HFFc6 (cell line): ENCODE results near the gene PTGFRN. TPM values are rescaled to one million over a fixed set of nuclear protein-coding genes. Genes with fewer than 3 reads are reported as not detected.

Source experiments
- DNase-seq: peaks from one replicate; pipeline ENCODE4 v3.0.0-alpha.2; 2018
- H3K27ac Mint-ChIP-seq: 2 replicates; pipeline ENCODE4 v1.8.0; 2020; ENCODE audit warnings: mild to moderate bottlenecking, mixed read lengths
- H3K27me3 Mint-ChIP-seq: 2 replicates; pipeline ENCODE4 v1.8.0; 2021; ENCODE audit warnings: mild to moderate bottlenecking, moderate library complexity, mixed read lengths; ENCODE audit not compliant: insufficient read depth
- H3K36me3 Mint-ChIP-seq: 2 replicates; pipeline ENCODE4 v1.8.0; 2021; ENCODE audit warnings: low read depth, mixed read lengths
- H3K4me1 Mint-ChIP-seq: 2 replicates; pipeline ENCODE4 v1.8.0; 2020; ENCODE audit warnings: low read depth, mixed read lengths
- H3K4me3 Mint-ChIP-seq: 2 replicates; pipeline ENCODE4 v1.8.0; 2020; ENCODE audit warnings: mild to moderate bottlenecking, moderate library complexity, mixed read lengths
- H3K9me3 Mint-ChIP-seq: 2 replicates; pipeline ENCODE4 v1.8.0; 2020; ENCODE audit warnings: mild to moderate bottlenecking, mixed read lengths
- total RNA-seq, 6 experiments: library from RNA; stranded (reverse); fragmentation: NEBNext Ultra II Directional; extraction: Animal tissue kit (Norgen Biotek cat#: 25700); gene quantifications; 2 replicates in 1 of 6; 3 replicates in 5 of 6; pipeline ENCODE4 v1.2.3, GENCODE V29; 2021
- TF ChIP-seq, protein P1 (sequence below): fragments of 200-600 bp; sonication (generic); IDR thresholded peaks from 2 replicates; pipeline ENCODE4 v1.5.0; 2021; ENCODE audit warnings: antibody characterized with exemption, mild to moderate bottlenecking

Gene PTGFRN
- total RNA-seq, 6 experiments from 2014 or later: 0.14 TPM; not detected in 5

DNA sequence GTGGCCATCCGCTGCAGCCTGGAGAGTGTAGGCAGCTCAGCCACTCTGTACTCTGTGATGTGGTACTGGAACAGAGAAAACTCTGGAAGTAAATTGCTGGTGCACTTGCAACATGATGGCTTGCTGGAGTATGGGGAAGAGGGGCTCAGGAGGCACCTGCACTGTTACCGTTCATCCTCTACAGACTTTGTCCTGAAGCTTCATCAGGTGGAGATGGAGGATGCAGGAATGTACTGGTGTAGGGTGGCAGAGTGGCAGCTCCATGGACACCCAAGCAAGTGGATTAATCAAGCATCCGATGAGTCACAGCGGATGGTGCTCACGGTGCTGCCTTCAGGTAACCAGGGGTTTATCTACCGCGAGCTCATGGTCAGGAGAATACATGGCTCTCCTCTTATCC is 115.9 kb downstream of the PTGFRN start:
- no peak overlapping the region for H3K27ac Mint-ChIP-seq
- H3K4me3 Mint-ChIP-seq: no peak overlapping the region
- H3K9me3 Mint-ChIP-seq: no peaks in the 10 kb centered on the region
- H3K27me3 Mint-ChIP-seq: peaks cover 5% of the 10 kb centered on the region; the same call in 1 of the 2 replicates
- no peak for DNase-seq
- H3K36me3 Mint-ChIP-seq: no peaks in the 10 kb centered on the region
- TF ChIP-seq, protein P1, sequence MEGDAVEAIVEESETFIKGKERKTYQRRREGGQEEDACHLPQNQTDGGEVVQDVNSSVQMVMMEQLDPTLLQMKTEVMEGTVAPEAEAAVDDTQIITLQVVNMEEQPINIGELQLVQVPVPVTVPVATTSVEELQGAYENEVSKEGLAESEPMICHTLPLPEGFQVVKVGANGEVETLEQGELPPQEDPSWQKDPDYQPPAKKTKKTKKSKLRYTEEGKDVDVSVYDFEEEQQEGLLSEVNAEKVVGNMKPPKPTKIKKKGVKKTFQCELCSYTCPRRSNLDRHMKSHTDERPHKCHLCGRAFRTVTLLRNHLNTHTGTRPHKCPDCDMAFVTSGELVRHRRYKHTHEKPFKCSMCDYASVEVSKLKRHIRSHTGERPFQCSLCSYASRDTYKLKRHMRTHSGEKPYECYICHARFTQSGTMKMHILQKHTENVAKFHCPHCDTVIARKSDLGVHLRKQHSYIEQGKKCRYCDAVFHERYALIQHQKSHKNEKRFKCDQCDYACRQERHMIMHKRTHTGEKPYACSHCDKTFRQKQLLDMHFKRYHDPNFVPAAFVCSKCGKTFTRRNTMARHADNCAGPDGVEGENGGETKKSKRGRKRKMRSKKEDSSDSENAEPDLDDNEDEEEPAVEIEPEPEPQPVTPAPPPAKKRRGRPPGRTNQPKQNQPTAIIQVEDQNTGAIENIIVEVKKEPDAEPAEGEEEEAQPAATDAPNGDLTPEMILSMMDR: no peak
- H3K4me1 Mint-ChIP-seq: no peaks in the 10 kb centered on the region

DNA sequence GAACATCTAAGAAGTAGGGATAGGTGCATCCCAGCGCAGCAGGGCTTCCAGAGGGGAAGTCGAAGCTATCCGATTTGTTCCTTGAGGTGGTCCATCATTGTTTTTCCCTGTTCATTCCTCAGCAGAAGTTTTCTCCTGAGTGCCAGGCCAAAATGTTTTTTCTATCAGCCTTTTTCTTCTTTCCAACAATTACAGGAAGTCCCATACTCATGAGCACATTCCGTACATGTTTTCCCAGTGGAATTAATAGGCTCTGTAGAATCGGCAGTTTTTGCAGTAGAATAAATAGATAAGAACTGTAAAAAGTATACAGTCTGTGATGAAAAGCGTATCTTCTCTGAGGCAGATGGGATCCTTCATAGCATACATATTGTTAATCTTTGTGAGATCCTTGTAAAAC is 116.6 kb downstream of the PTGFRN start:
- Mint-ChIP-seq H3K4me3 (no peak overlapping the region), H3K36me3 (no peaks in the 10 kb centered on the region), H3K27ac (no peak overlapping the region), H3K4me1 (no peaks in the 10 kb centered on the region), H3K27me3 (peaks cover 6% of the 10 kb centered on the region; the same call in 1 of the 2 replicates), H3K9me3 (no peaks in the 10 kb centered on the region)
- DNase-seq: no peak
- TF ChIP-seq, protein P1: no peak

DNA sequence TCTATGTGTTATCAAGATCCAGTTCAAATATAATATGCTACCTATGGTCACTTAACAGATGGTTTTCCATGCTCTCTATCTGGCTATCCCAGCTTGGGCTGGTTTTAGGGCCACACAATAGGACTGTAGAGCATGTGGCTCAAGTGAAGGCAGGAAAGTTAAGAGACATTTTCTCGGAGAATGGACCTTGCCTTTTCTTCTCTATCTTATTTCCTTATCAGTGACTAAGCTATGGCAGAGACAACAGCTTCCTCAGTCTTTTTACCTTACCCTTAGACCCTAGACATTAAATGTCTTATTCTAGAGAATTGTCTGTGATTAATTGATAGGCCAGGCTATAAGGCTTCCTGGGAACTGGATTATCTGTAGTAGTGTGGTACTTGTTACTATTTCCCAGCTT is 120.0 kb downstream of the PTGFRN start:
- no peak for DNase-seq
- H3K27me3 Mint-ChIP-seq: peaks cover 15% of the 10 kb centered on the region
- TF ChIP-seq, protein P1: no peak
- no peaks in the 10 kb centered on the region for H3K36me3 Mint-ChIP-seq
- H3K4me3 Mint-ChIP-seq: no peak overlapping the region
- H3K4me1 Mint-ChIP-seq: no peaks in the 10 kb centered on the region
- H3K9me3 Mint-ChIP-seq: no peaks in the 10 kb centered on the region
- no peak overlapping the region for H3K27ac Mint-ChIP-seq

DNA sequence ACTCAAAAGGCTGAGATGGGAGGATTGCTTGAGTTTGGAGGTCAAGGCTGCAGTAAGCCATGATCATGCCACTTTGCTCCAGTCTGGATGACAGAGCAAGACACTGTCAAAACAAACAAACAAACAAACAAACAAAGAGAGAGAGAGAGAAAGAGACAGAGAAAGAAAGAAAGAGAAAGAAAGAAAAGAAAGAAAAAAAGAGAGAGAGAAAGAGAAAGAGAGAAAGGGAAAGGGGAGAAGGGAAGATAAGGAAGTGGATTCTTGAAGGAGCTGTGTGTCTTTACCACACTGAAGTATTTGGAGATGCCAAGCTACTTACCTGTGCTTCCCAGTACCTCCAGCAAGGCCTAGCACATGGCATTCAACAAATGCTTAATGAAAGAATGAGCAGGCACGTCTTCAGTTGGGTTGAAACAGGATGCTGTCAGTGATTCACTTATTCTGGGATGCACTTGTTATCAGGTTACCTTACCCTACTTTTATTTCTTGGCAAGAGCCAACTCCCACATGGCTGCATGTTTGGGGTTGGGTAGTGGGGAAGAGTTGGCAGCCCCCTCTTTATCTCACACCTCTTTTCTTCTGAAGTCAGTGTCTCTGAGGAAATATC is 120.7 kb downstream of the PTGFRN start:
- no peak for DNase-seq
- no peak overlapping the region for H3K4me3 Mint-ChIP-seq
- no peaks in the 10 kb centered on the region for H3K9me3 Mint-ChIP-seq
- H3K27ac Mint-ChIP-seq: no peak overlapping the region
- H3K36me3 Mint-ChIP-seq: no peaks in the 10 kb centered on the region
- H3K27me3 Mint-ChIP-seq: peaks cover 15% of the 10 kb centered on the region
- TF ChIP-seq, protein P1: no peak
- H3K4me1 Mint-ChIP-seq: no peaks in the 10 kb centered on the region

DNA sequence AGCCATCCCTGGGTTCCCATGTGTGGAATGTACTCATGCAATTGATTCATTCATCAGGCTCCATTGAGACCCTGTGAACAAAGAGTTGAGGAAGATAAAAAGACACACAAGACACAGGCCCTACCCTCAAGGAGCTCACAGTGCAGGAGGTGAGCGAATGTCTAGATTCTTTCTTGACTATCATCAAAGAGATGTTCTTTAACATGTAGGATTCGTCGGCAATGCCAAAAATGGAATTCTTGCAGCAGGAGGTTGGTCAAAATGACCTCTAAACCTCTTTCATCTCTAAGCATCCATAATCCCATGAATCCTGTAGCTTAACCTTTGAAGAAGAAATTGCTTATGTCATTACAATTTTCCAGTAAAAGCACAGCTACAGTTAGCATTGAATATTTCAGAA is 122.5 kb downstream of the PTGFRN start:
- Mint-ChIP-seq H3K9me3 (no peaks in the 10 kb centered on the region), H3K27ac (no peak overlapping the region)

More for the DNA sequence above, 122.5 kb downstream of the PTGFRN start:
- no peak for DNase-seq
- Mint-ChIP-seq H3K36me3 (no peaks in the 10 kb centered on the region), H3K4me1 (no peaks in the 10 kb centered on the region), H3K4me3 (no peak overlapping the region), H3K27me3 (peaks cover 13% of the 10 kb centered on the region)
- TF ChIP-seq, protein P1: no peak
